Measurements from ENCODE around the gene ATP10A. TPM values are rescaled to one million over a fixed set of nuclear protein-coding genes. Genes with fewer than 3 reads are reported as not detected.

Gene ATP10A
- total and polyA plus RNA-seq, 2 of the 8 experiments (the other 6 are each of a cell fraction or from before 2014, with no cell fraction given) = 2.0 to 2.8 TPM

DNA sequence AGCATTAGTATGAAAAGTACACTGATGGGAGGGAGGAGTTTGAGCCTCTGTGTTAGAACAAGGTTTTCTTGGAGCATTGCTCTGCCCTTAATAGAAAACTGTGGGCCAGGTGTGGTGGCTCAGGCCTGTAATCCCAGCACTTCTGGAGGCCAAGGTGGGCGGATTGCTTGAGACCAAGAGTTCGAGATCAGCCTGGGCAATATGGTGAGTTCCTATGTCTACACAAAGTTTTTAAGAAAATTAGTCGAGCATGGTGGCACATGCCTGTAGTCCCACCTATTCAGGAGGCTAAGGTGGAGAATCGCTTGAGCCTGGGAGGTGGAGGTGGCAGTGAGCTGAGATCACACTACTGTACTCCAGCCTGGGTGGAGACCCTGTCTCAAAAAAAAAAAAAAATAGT, 103.7 kb downstream of the ATP10A start:
- Histone ChIP-seq H2AFZ (ENCODE audit: low read length) (no peak overlapping the region), H3K4me3 (ENCODE audit: extremely low read depth in 1 of 4, insufficient read depth in 2 of 4, low read depth in 3 of 4, low read length in 4 of 4) (no peak overlapping the region), H3K4me2 (ENCODE audit: insufficient read depth in 1 of 2, low read depth in 2 of 2, low read length in 2 of 2) (no peak overlapping the region), H3K23me2 (ENCODE audit: low read depth, low read length) (peaks cover 1% of the 10 kb centered on the region; the same call in 1 of the 2 replicates), H3K9me3 (ENCODE audit: insufficient read depth in 2 of 2, low read depth in 1 of 2, low read length in 1 of 2) (no peaks in the 10 kb centered on the region), H3K36me3 (ENCODE audit: control insufficient read depth in 2 of 4, insufficient read depth in 4 of 4, low read length in 3 of 4) (no peaks in the 10 kb centered on the region), H3K27me3 (replicated peaks in 1 of 4; ENCODE audit: control insufficient read depth in 3 of 4, extremely low read depth in 1 of 4, insufficient read depth in 3 of 4, low read length in 3 of 4) (no peaks in the 10 kb centered on the region), H2BK12ac (ENCODE audit: low read depth, low read length) (no peak overlapping the region), H2BK120ac (replicated peaks; ENCODE audit: low read depth, low read length) (no peak overlapping the region), H3K4ac (replicated peaks; ENCODE audit: insufficient read length, low read depth, low read length) (no peak overlapping the region), H3K56ac (replicated peaks; ENCODE audit: insufficient read length, low read depth, low read length) (no peak overlapping the region), H3K79me1 (ENCODE audit: low read depth, low read length) (no peaks in the 10 kb centered on the region), H3K27ac (ENCODE audit: low read depth, low read length) (no peak overlapping the region), H2AK5ac (ENCODE audit: low read depth, low read length) (no peak overlapping the region), H4K20me1 (replicated peaks in 1 of 2; ENCODE audit: control insufficient read depth in 1 of 2, insufficient read depth in 2 of 2, low read length in 2 of 2) (no peaks in the 10 kb centered on the region), H3K18ac (ENCODE audit: extremely low read depth, low read length) (no peak overlapping the region), H3K79me2 (ENCODE audit: control insufficient read depth in 1 of 2, insufficient read depth in 2 of 2, low read length in 2 of 2) (no peaks in the 10 kb centered on the region), H2BK5ac (ENCODE audit: low read depth, low read length) (no peak overlapping the region), H4K8ac (ENCODE audit: extremely low read depth, insufficient read depth, low read length) (no peak overlapping the region), H3K23ac (ENCODE audit: insufficient read length) (no peak overlapping the region), H2BK15ac (ENCODE audit: low read length) (no peak overlapping the region), H2BK20ac (ENCODE audit: low read length) (no peak overlapping the region), H3K14ac (ENCODE audit: insufficient read length) (no peak overlapping the region), H3K4me1 (replicated peaks in 1 of 4; ENCODE audit: control insufficient read depth in 3 of 4, insufficient read depth in 4 of 4, low read length in 3 of 4) (no peaks in the 10 kb centered on the region), H4K91ac (replicated peaks; ENCODE audit: insufficient read length, low read length) (no peak overlapping the region), H4K5ac (ENCODE audit: insufficient read length, low read depth, low read length) (no peak overlapping the region), H3K9ac (replicated peaks in 1 of 4; ENCODE audit: extremely low read depth in 1 of 4, low read depth in 3 of 4, low read length in 3 of 4) (no peak overlapping the region)
- FAIRE-seq (no peak), DNase-seq (ENCODE audit: low read depth in 1 of 2, low spot score in 2 of 2) (no peak)
- 91% methylated on average over 4 of the region's 4 CpGs; no CpG with 5 or more reads in 1 of the 2 experiments for WGBS, 2 experiments (ENCODE audit: extremely low coverage in 1 of 2, insufficient coverage in 1 of 2, insufficient read length in 1 of 2, insufficient replicate concordance in 2 of 2, low coverage in 1 of 2, low lambda C conversion rate in 2 of 2, missing lambda C conversion rate in 1 of 2)
- CTCF ChIA-PET (ENCODE audit: partially characterized antibody) = no interaction called here
- TF ChIP-seq RXRA (IDR thresholded peaks at IDR 0.05; ENCODE audit: insufficient read depth, low read depth, low read length) (no peak), RBBP5 (IDR thresholded peaks at IDR 0.05; ENCODE audit: borderline replicate concordance, low read depth, low read length) (no peak), RNF2 (IDR thresholded peaks at IDR 0.05; ENCODE audit: borderline replicate concordance, low read depth, low read length, missing control alignments, poor library complexity, severe bottlenecking) (no peak), TBP (IDR thresholded peaks at IDR 0.05; ENCODE audit: low read depth, low read length) (no peak), MAFK (IDR thresholded peaks at IDR 0.05; ENCODE audit: low read depth, low read length) (no peak)
- TF ChIP-seq, protein P1, sequence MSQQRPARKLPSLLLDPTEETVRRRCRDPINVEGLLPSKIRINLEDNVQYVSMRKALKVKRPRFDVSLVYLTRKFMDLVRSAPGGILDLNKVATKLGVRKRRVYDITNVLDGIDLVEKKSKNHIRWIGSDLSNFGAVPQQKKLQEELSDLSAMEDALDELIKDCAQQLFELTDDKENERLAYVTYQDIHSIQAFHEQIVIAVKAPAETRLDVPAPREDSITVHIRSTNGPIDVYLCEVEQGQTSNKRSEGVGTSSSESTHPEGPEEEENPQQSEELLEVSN (IDR thresholded peaks at IDR 0.05) = no peak
- POLR2A ChIA-PET (ENCODE audit: partially characterized antibody) = no interaction called here

Measured in H1 (cell line).